Fibroblast of villous mesenchyme (primary cell): ENCODE results near the gene PRUNE2. TPM values are rescaled to one million over a fixed set of nuclear protein-coding genes. Genes with fewer than 3 reads are reported as not detected.

Source experiments
- DNase-seq: peaks from one replicate; pipeline ENCODE4 v3.0.0-alpha.2; 2010; ENCODE audit warnings: low read depth
- H3K4me3 ChIP-seq: 2 replicates; pipeline ENCODE4 v1.5.1; 2011; ENCODE audit warnings: low read depth, mild to moderate bottlenecking, low read length
- CTCF ChIP-seq: IDR thresholded peaks from 2 replicates; pipeline ENCODE4 v1.5.1; 2012; ENCODE audit warnings: low read depth, mild to moderate bottlenecking, low read length; ENCODE audit not compliant: insufficient read depth
- total RNA-seq: library from RNA; depleted of rRNA; stranded (reverse); fragments of >200 nt; gene quantifications from 2 replicates; pipeline ENCODE4 v1.2.3, GENCODE V29; 2012

The PRUNE2 gene
- total RNA-seq, 1 donor = 14.2 TPM

GRCh38 chr9:76576344-76576743, 329.6 kb downstream of the PRUNE2 start:
- H3K4me3 ChIP-seq = no peak overlapping the region
- TF ChIP-seq CTCF = no peak
- DNase-seq = peak; percentile 77

GRCh38 chr9:76575761-76576160, 330.2 kb downstream of the PRUNE2 start:
- no peak overlapping the region for H3K4me3 ChIP-seq
- TF ChIP-seq CTCF = no peak
- no peak for DNase-seq

- TF ChIP-seq CTCF = no peak
- H3K4me3 ChIP-seq = no peak overlapping the region
- DNase-seq = no peak
Measured at GRCh38 chr9:76573905-76574760, 331.8 kb downstream of the PRUNE2 start.

- no peak overlapping the region for H3K4me3 ChIP-seq
- TF ChIP-seq CTCF = no peak
- DNase-seq = no peak
Measured at GRCh38 chr9:76573408-76573807, 332.5 kb downstream of the PRUNE2 start.

GRCh38 chr9:76572151-76572550, 333.8 kb downstream of the PRUNE2 start:
- TF ChIP-seq CTCF = no peak
- peak overlapping the region; percentile 39 for H3K4me3 ChIP-seq
- no peak for DNase-seq

- no peak for DNase-seq
- no peak for TF ChIP-seq CTCF
- H3K4me3 ChIP-seq = peak overlapping the region; percentile 39
Measured at GRCh38 chr9:76571743-76572146, 334.2 kb downstream of the PRUNE2 start.
